Measurements from ENCODE around the gene HAL. TPM values are rescaled to one million over a fixed set of nuclear protein-coding genes. Genes with fewer than 3 reads are reported as not detected.

Gene HAL
- total and polyA plus RNA-seq, 2 of the 13 experiments (the other 11 are each of a cell fraction or from before 2014, with no cell fraction given) = 0.89 to 37.8 TPM

GRCh38 chr12:95976416-95976832 lies 19.7 kb downstream of the HAL start (continued):
- TF ChIP-seq ZNF7 (CRISPR knock-in tag; IDR thresholded peaks at IDR 0.05) = no peak
- peak; percentile 78 for TF ChIP-seq PITX1 (CRISPR knock-in tag; IDR thresholded peaks at IDR 0.05)
- no peak for TF ChIP-seq KLF6 (CRISPR knock-in tag; IDR thresholded peaks at IDR 0.05)
- TF ChIP-seq TMF1 (CRISPR knock-in tag; IDR thresholded peaks at IDR 0.05; ENCODE audit: low read depth) = 0 out of 2 replicates have a peak, but pooled peaks have one; percentile 34
- no peak for TF ChIP-seq CSRNP2 (CRISPR knock-in tag; conservative IDR thresholded peaks at IDR 0.05; ENCODE audit: low read depth)
- TF ChIP-seq ZFP82 (CRISPR knock-in tag; IDR thresholded peaks at IDR 0.05; ENCODE audit: borderline replicate concordance) = 0 out of 2 replicates have a peak, but pooled peaks have one; percentile 63
- peak; percentile 81 for TF ChIP-seq FOXP4 (CRISPR knock-in tag; IDR thresholded peaks at IDR 0.05)
- 0 out of 2 replicates have a peak, but pooled peaks have one; percentile 29 for TF ChIP-seq JUN (CRISPR knock-in tag; IDR thresholded peaks at IDR 0.05)
- TF ChIP-seq ATF1 (CRISPR knock-in tag; IDR thresholded peaks at IDR 0.05) = peak; percentile 51; the same call in 1 of the 2 replicates
- TF ChIP-seq RARA (CRISPR knock-in tag; IDR thresholded peaks at IDR 0.05) = peak; percentile 91
- no peak; the same call in 1 of the 2 replicates for TF ChIP-seq ZNF784 (CRISPR knock-in tag; IDR thresholded peaks at IDR 0.05; ENCODE audit: borderline replicate concordance)
- peak; percentile 59 for TF ChIP-seq BORCS8-MEF2B (CRISPR knock-in tag; IDR thresholded peaks at IDR 0.05)
- TF ChIP-seq KDM5A (IDR thresholded peaks at IDR 0.05; ENCODE audit: borderline replicate concordance, low read length) = no peak
- peak; percentile 39; the same call in 1 of the 2 replicates for TF ChIP-seq ZMYM2 (CRISPR knock-in tag; IDR thresholded peaks at IDR 0.05)
- peak; percentile 43; the same call in 1 of the 2 replicates for TF ChIP-seq ZNF501 (CRISPR knock-in tag; IDR thresholded peaks at IDR 0.05)
- no peak for TF ChIP-seq ZNF550 (CRISPR knock-in tag; IDR thresholded peaks at IDR 0.05; ENCODE audit: borderline replicate concordance)
- no peak for TF ChIP-seq GABPA (IDR thresholded peaks at IDR 0.05; ENCODE audit: low read depth, low read length)
- TF ChIP-seq GABPA (CRISPR knock-in tag; IDR thresholded peaks at IDR 0.05; ENCODE audit: low read depth) = peak; percentile 48
- TF ChIP-seq GRHL1 (CRISPR knock-in tag; conservative IDR thresholded peaks at IDR 0.05) = no peak
- TF ChIP-seq ZNF816 (CRISPR knock-in tag; IDR thresholded peaks at IDR 0.05; ENCODE audit: borderline replicate concordance) = peak; percentile 59; the same call in 1 of the 2 replicates
- TF ChIP-seq CEBPG (CRISPR knock-in tag; IDR thresholded peaks at IDR 0.05) = peak; percentile 88
- TF ChIP-seq ZNF503 (CRISPR knock-in tag; IDR thresholded peaks at IDR 0.05) = peak; percentile 52; the same call in 1 of the 2 replicates
- peak; percentile 43 to 48; a peak in 1 of 4 replicates for TF ChIP-seq NR2F1 (CRISPR knock-in tag; IDR thresholded peaks at IDR 0.05)
